Stimulated activated memory B cell treated with anti-CD40 and anti-IgM and Interleukin-4, amounts not matched to agents 10 μg/mL and 1 μg/mL and 100 μg/mL, for 72 hours (primary cell): ENCODE data around the gene PARD3B.

Experiments
- ATAC-seq: fragments of 150-1000 bp; cut with Tn5 transposase; 2 replicates; pipeline ENCODE4 v1.10.0; 2021
- H3K27ac Mint-ChIP-seq: one replicate; pipeline ENCODE4 v1.8.0; 2022; ENCODE audit warnings: mild to moderate bottlenecking, mixed read lengths
- H3K27me3 Mint-ChIP-seq: one replicate; pipeline ENCODE4 v1.8.0; 2022; ENCODE audit warnings: mixed read lengths
- H3K36me3 Mint-ChIP-seq: one replicate; pipeline ENCODE4 v1.8.0; 2022; ENCODE audit warnings: mixed read lengths
- H3K4me1 Mint-ChIP-seq: one replicate; pipeline ENCODE4 v1.8.0; 2022; ENCODE audit warnings: mixed read lengths
- H3K4me3 Mint-ChIP-seq: one replicate; pipeline ENCODE4 v1.8.0; 2022; ENCODE audit warnings: mild to moderate bottlenecking, moderate library complexity, mixed read lengths
- H3K9me3 Mint-ChIP-seq: one replicate; pipeline ENCODE4 v1.8.0; 2022; ENCODE audit warnings: mixed read lengths

Gene PARD3B

GRCh38 chr2:205390866-205391265 is 845.6 kb downstream of the PARD3B start:
- Mint-ChIP-seq H3K4me3 (no peak overlapping the region), H3K27me3 (peaks cover 18% of the 10 kb centered on the region), H3K4me1 (no peaks in the 10 kb centered on the region), H3K36me3 (no peaks in the 10 kb centered on the region), H3K9me3 (no peaks in the 10 kb centered on the region), H3K27ac (no peak overlapping the region)
- no peak for ATAC-seq

- Mint-ChIP-seq H3K9me3 (peaks cover 2% of the 10 kb centered on the region), H3K4me1 (no peaks in the 10 kb centered on the region), H3K36me3 (no peaks in the 10 kb centered on the region), H3K4me3 (no peak overlapping the region), H3K27ac (no peak overlapping the region), H3K27me3 (no peaks in the 10 kb centered on the region)
- no peak for ATAC-seq
Measured at GRCh38 chr2:205401511-205401910, 856.2 kb downstream of the PARD3B start.

- Mint-ChIP-seq H3K36me3 (no peaks in the 10 kb centered on the region), H3K4me3 (no peak overlapping the region), H3K27ac (no peak overlapping the region), H3K27me3 (no peaks in the 10 kb centered on the region), H3K9me3 (peaks cover 2% of the 10 kb centered on the region), H3K4me1 (no peaks in the 10 kb centered on the region)
- ATAC-seq: no peak
Measured at GRCh38 chr2:205402011-205402410, 856.7 kb downstream of the PARD3B start.

DNA sequence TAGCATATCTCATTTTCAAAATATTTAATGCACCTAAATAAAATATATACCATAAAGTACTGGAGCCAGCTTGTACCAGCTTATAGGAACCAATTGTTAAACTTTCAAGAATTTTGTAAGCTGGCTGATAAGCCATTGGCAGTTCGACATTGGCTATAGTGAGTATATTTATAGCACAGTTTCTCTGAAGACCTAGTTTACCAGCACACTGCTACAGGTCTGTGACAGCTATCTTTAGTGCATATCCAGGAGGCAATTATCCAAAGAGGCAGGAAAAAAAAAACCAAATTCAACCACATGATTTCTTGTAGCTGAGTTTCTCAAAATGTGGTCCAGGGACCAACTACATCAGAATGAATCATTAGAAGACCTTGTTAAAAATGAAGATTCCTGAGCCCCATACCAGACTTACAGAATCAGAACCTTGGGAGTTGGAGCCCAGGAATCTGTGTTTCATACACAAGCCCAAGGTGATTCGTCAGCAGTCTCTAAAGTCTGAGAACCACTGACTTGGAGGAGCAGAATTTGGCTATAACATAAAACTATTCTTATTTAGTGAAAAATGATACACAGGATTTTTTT is 858.1 kb downstream of the PARD3B start:
- H3K27ac Mint-ChIP-seq: no peak overlapping the region
- peaks cover 2% of the 10 kb centered on the region for H3K9me3 Mint-ChIP-seq
- no peak overlapping the region for H3K4me3 Mint-ChIP-seq
- H3K36me3 Mint-ChIP-seq: no peaks in the 10 kb centered on the region
- no peaks in the 10 kb centered on the region for H3K27me3 Mint-ChIP-seq
- no peaks in the 10 kb centered on the region for H3K4me1 Mint-ChIP-seq
- ATAC-seq: no peak

DNA sequence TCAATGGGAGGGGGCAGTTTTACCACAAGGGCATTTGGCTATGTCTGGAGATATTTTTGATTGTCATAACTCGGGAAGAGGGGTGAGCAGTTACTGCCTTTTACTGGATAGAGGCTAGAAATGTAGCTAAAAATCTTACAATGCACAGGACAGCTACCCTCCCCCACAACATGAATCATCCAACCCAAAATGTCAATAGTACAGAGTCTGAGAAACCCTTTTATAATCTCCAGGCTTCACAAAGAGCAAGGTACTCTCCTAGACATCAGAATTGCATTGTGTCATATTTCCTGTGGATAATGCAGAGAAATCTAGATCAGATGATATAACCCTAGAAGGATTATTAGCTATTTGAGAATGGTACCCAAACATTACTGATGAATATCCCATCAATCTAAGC is 859.9 kb downstream of the PARD3B start:
- Mint-ChIP-seq H3K27ac (no peak overlapping the region), H3K4me3 (no peak overlapping the region), H3K27me3 (no peaks in the 10 kb centered on the region), H3K9me3 (peaks cover 2% of the 10 kb centered on the region), H3K36me3 (no peaks in the 10 kb centered on the region), H3K4me1 (no peaks in the 10 kb centered on the region)
- no peak for ATAC-seq

GRCh38 chr2:205405752-205406151 is 860.5 kb downstream of the PARD3B start:
- ATAC-seq: no peak
- H3K27ac Mint-ChIP-seq: no peak overlapping the region
- H3K9me3 Mint-ChIP-seq: peaks cover 2% of the 10 kb centered on the region
- H3K4me1 Mint-ChIP-seq: no peaks in the 10 kb centered on the region
- no peaks in the 10 kb centered on the region for H3K36me3 Mint-ChIP-seq
- H3K27me3 Mint-ChIP-seq: no peaks in the 10 kb centered on the region
- H3K4me3 Mint-ChIP-seq: no peak overlapping the region

DNA sequence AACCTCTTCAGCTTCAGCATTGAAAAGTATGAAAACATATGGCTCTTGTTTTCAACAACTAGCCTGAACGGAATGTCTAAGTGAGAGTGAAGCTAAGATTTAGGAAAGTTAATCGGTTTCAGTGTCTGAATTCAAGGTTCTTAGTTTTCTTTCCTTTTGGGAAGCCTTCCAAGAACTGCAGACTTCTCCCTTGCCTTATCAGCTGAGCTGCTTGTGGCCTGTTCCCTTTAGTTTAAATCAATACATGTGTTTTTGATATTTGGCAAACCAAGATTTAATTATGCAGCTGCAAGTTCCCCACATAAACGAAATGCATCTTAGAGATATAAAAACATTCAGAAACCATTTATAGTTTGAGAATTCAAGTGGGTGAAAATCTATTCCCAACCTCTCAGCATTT is 862.7 kb downstream of the PARD3B start:
- H3K4me1 Mint-ChIP-seq: no peaks in the 10 kb centered on the region
- ATAC-seq: no peak
- H3K9me3 Mint-ChIP-seq: peaks cover 2% of the 10 kb centered on the region
- no peak overlapping the region for H3K27ac Mint-ChIP-seq
- no peaks in the 10 kb centered on the region for H3K27me3 Mint-ChIP-seq
- no peaks in the 10 kb centered on the region for H3K36me3 Mint-ChIP-seq
- no peak overlapping the region for H3K4me3 Mint-ChIP-seq

GRCh38 chr2:205408696-205409095 is 863.4 kb downstream of the PARD3B start:
- H3K9me3 Mint-ChIP-seq: peaks cover 2% of the 10 kb centered on the region
- no peaks in the 10 kb centered on the region for H3K4me1 Mint-ChIP-seq
- H3K4me3 Mint-ChIP-seq: no peak overlapping the region
- H3K27me3 Mint-ChIP-seq: no peaks in the 10 kb centered on the region
- ATAC-seq: no peak
- no peaks in the 10 kb centered on the region for H3K36me3 Mint-ChIP-seq
- no peak overlapping the region for H3K27ac Mint-ChIP-seq

GRCh38 chr2:205409411-205409810 is 864.1 kb downstream of the PARD3B start:
- no peak for ATAC-seq
- no peaks in the 10 kb centered on the region for H3K4me1 Mint-ChIP-seq
- H3K4me3 Mint-ChIP-seq: no peak overlapping the region
- H3K36me3 Mint-ChIP-seq: no peaks in the 10 kb centered on the region
- no peak overlapping the region for H3K27ac Mint-ChIP-seq
- H3K9me3 Mint-ChIP-seq: peaks cover 2% of the 10 kb centered on the region
- H3K27me3 Mint-ChIP-seq: no peaks in the 10 kb centered on the region

DNA sequence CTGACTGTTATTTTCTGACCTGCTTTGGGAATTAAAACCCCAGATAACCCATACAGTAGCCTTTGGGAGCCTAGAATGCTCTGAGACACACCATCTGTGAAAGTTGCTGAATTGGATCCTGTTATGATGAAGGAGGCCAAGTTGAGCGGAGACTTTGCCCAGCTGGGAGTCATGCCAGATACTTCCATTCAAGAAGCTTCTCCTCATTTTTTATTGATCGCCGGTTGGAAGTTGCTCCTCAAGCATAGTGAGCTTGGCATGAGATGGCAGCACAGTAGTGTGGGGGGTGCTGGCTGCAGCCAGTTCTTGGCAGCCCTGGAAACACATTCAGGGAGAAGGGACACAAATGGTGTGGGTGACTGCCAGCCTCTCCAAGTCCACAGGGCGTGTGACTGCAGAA is 866.3 kb downstream of the PARD3B start:
- H3K4me3 Mint-ChIP-seq: no peak overlapping the region

GRCh38 chr2:205424326-205424725 is 879.1 kb downstream of the PARD3B start:
- Mint-ChIP-seq H3K27ac (no peak overlapping the region), H3K9me3 (no peaks in the 10 kb centered on the region), H3K27me3 (no peaks in the 10 kb centered on the region), H3K4me1 (no peaks in the 10 kb centered on the region), H3K36me3 (no peaks in the 10 kb centered on the region), H3K4me3 (no peak overlapping the region)
- no peak for ATAC-seq

More for the DNA sequence above, 866.3 kb downstream of the PARD3B start:
- no peaks in the 10 kb centered on the region for H3K36me3 Mint-ChIP-seq
- H3K4me1 Mint-ChIP-seq: no peaks in the 10 kb centered on the region
- no peaks in the 10 kb centered on the region for H3K9me3 Mint-ChIP-seq
- no peaks in the 10 kb centered on the region for H3K27me3 Mint-ChIP-seq
- no peak overlapping the region for H3K27ac Mint-ChIP-seq
- ATAC-seq: no peak

DNA sequence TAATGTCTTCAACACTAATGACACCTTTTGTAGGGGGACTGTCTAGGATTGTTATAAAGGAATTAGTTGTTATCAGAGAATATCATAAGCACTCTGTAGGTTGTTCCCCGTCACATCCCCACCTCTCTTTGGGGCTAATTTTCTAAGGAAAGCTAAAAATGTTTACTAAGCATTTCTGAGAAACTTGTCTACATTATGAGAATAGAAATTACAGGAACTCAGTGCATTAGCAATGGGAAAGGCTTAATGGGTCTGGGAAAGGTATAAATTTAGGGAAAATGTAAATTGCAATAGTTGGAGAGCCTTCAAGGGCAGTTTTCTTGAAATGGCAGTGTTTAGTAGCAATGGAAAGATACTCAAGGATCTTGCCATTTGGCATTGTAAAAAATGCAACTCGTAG is 879.8 kb downstream of the PARD3B start:
- ATAC-seq: no peak
- no peaks in the 10 kb centered on the region for H3K36me3 Mint-ChIP-seq
- H3K4me1 Mint-ChIP-seq: no peaks in the 10 kb centered on the region

GRCh38 chr2:205427112-205427511 is 881.8 kb downstream of the PARD3B start:
- Mint-ChIP-seq H3K27me3 (no peaks in the 10 kb centered on the region), H3K4me1 (no peaks in the 10 kb centered on the region), H3K9me3 (no peaks in the 10 kb centered on the region)

More for the DNA sequence above, 879.8 kb downstream of the PARD3B start:
- H3K9me3 Mint-ChIP-seq: no peaks in the 10 kb centered on the region
- H3K27me3 Mint-ChIP-seq: no peaks in the 10 kb centered on the region
- H3K4me3 Mint-ChIP-seq: no peak overlapping the region
- no peak overlapping the region for H3K27ac Mint-ChIP-seq

DNA sequence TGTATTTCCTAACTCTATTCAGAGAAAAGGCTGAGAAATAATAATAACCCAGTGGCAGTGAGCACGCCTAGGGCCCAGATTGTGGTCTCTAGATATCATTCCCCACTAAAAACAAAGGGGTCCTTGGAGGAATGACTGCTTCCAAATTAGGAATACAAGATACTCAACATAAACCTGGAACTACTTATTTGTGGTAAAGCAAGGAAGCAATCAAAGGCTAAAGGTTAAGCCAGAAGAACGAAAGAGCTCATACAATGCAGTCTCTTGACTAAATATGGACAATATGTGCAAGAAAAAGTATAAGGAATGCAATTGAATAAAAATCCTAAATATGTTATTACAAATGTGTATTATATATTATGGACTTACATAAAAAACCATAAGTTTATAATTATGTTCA is 883.5 kb downstream of the PARD3B start:
- Mint-ChIP-seq H3K27ac (no peak overlapping the region), H3K4me1 (no peaks in the 10 kb centered on the region), H3K4me3 (no peak overlapping the region), H3K9me3 (no peaks in the 10 kb centered on the region), H3K36me3 (no peaks in the 10 kb centered on the region), H3K27me3 (no peaks in the 10 kb centered on the region)
- no peak for ATAC-seq

More at GRCh38 chr2:205427112-205427511, 881.8 kb downstream of the PARD3B start:
- Mint-ChIP-seq H3K4me3 (no peak overlapping the region), H3K36me3 (no peaks in the 10 kb centered on the region), H3K27ac (no peak overlapping the region)
- no peak for ATAC-seq

DNA sequence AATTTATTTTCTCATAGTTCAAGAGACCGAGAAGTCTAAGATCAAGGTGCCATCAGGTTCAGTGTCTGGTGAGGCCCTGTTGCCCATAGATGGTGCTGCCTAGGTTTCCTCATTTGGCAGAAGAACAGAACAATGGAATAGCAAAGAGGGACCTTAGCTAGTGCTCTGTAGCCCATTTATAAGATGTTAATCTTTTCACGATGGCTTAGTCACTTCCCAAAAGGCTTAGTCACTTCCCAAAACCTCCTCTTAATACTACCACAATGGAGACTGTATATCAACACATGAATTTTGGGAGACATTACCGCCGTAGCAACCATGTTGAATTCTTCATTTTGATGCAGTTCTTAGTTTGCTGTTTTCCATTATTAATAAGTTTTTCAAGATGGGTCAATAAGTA is 890.7 kb downstream of the PARD3B start:
- no peak overlapping the region for H3K27ac Mint-ChIP-seq
- ATAC-seq: no peak
- H3K27me3 Mint-ChIP-seq: no peaks in the 10 kb centered on the region
- no peaks in the 10 kb centered on the region for H3K9me3 Mint-ChIP-seq
- H3K36me3 Mint-ChIP-seq: no peaks in the 10 kb centered on the region
- no peaks in the 10 kb centered on the region for H3K4me1 Mint-ChIP-seq
- no peak overlapping the region for H3K4me3 Mint-ChIP-seq

DNA sequence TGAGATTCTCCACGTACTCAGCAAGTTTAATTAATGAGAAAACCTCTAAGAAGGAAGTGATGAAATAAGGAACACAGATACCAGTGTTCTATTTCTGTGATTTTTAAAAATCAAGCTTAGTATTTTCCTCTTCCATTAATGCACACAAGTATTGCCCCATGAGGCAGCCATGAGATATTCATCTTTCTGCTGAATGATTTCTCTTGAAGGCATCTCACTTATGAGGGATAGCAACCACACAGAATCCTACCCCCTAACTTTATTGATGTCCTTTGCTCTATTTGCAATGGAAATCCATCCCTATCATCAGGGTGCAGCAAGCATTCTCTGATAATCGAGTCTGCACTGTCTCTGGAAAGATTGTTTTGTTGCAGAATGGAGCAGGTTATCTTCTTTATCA is 893.0 kb downstream of the PARD3B start:
- no peak for ATAC-seq
- no peaks in the 10 kb centered on the region for H3K36me3 Mint-ChIP-seq
- H3K9me3 Mint-ChIP-seq: no peaks in the 10 kb centered on the region
- peaks cover 4% of the 10 kb centered on the region for H3K27me3 Mint-ChIP-seq
- H3K4me1 Mint-ChIP-seq: no peaks in the 10 kb centered on the region
- H3K27ac Mint-ChIP-seq: no peak overlapping the region
- H3K4me3 Mint-ChIP-seq: no peak overlapping the region

DNA sequence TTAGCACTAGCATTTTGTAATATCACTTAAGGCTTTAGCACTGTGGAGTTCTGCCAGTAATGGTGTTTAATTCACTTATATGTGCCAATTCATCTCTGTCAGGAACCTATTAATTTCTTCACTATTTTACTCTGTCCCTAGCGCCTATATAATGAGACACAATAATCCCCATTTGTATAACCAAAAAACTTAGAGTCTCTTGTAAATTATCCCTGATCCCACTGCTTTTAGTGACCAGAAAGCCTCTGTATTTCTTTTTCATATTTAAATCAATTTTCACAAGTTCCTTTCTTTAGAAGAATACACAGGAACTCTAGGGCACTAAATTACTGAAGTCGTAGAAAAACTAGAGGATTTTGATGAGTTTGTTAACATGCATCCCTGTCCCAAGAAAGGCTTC is 894.3 kb downstream of the PARD3B start:
- no peaks in the 10 kb centered on the region for H3K4me1 Mint-ChIP-seq
- no peaks in the 10 kb centered on the region for H3K36me3 Mint-ChIP-seq
- H3K27ac Mint-ChIP-seq: no peak overlapping the region
- no peak for ATAC-seq
- H3K9me3 Mint-ChIP-seq: peaks cover 2% of the 10 kb centered on the region
- peaks cover 10% of the 10 kb centered on the region for H3K27me3 Mint-ChIP-seq
- H3K4me3 Mint-ChIP-seq: no peak overlapping the region
